Stimulated activated naive B cell treated with anti-CD40 and anti-IgM and Interleukin-4, amounts not matched to agents 10 μg/mL and 1 μg/mL and 100 μg/mL, for 72 hours (primary cell): ENCODE data around the gene ADGRF4.

ENCODE experiments used
- ATAC-seq, 2 donors: fragments of 150-1000 bp; cut with Tn5 transposase; replicated peaks; 2 replicates each; pipeline ENCODE4 v1.10.0; 2021; ENCODE audit warnings: moderate library complexity in 1 of 2
- DNase-seq: peaks from one replicate; pipeline ENCODE4 v3.0.0; 2021
- H3K27ac Mint-ChIP-seq: one replicate; pipeline ENCODE4 v1.8.0; 2022; ENCODE audit warnings: mild to moderate bottlenecking, mixed read lengths
- H3K27me3 Mint-ChIP-seq, 2 donors: one replicate each; pipeline ENCODE4 v1.8.0; 2022; ENCODE audit warnings: mixed read lengths in 2 of 2
- H3K36me3 Mint-ChIP-seq, 2 donors: one replicate each; pipeline ENCODE4 v1.8.0; 2022; ENCODE audit warnings: mixed read lengths in 2 of 2, mild to moderate bottlenecking in 1 of 2
- H3K4me1 Mint-ChIP-seq, 2 donors: one replicate each; pipeline ENCODE4 v1.8.0; 2022; ENCODE audit warnings: mixed read lengths in 2 of 2, mild to moderate bottlenecking in 1 of 2
- H3K4me3 Mint-ChIP-seq, 2 donors: one replicate each; pipeline ENCODE4 v1.8.0; 2022; ENCODE audit warnings: mild to moderate bottlenecking in 2 of 2, mixed read lengths in 2 of 2, moderate library complexity in 1 of 2
- H3K9me3 Mint-ChIP-seq, 2 donors: one replicate each; pipeline ENCODE4 v1.8.0; 2022; ENCODE audit warnings: mixed read lengths in 2 of 2, mild to moderate bottlenecking in 1 of 2

Gene ADGRF4, protein sequence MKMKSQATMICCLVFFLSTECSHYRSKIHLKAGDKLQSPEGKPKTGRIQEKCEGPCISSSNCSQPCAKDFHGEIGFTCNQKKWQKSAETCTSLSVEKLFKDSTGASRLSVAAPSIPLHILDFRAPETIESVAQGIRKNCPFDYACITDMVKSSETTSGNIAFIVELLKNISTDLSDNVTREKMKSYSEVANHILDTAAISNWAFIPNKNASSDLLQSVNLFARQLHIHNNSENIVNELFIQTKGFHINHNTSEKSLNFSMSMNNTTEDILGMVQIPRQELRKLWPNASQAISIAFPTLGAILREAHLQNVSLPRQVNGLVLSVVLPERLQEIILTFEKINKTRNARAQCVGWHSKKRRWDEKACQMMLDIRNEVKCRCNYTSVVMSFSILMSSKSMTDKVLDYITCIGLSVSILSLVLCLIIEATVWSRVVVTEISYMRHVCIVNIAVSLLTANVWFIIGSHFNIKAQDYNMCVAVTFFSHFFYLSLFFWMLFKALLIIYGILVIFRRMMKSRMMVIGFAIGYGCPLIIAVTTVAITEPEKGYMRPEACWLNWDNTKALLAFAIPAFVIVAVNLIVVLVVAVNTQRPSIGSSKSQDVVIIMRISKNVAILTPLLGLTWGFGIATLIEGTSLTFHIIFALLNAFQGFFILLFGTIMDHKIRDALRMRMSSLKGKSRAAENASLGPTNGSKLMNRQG

DNA sequence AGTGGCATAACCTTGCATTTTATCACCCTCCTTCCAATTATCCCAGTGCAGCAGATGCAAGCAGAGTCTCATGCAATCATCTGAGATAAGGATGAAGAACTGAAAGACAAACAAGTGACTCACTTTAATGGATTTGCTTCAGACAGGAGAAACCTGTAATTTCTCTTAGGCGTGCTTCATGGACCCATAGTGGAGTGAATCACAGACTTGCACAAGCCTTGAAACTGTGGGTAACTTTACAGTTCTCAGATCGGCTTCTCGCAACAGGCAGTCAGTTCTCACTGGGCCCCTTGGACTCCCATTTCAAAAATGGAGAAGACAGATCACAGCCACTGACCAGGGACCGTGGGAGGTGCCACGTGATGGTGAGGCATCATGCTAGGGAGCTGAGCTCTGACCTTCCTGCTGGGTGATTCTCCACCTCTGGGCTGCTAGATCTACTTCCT is at the start of gene ADGRF4:
ADGRF4 (plus strand) TSS at position 239 of the 446 bp plus-strand sequence. CDS start 8,666 bp downstream, outside the sequence.
- H3K4me3 Mint-ChIP-seq: no peak within 1 kb of the TSS
- DNase-seq: no peak
- no peaks in the 10 kb centered on the region for H3K36me3 Mint-ChIP-seq
- no peak for ATAC-seq
- H3K9me3 Mint-ChIP-seq: no peaks in the 10 kb centered on the region
- peaks cover 11% of the 10 kb centered on the region in 2 donors for H3K27me3 Mint-ChIP-seq
- H3K27ac Mint-ChIP-seq: no peak within 1 kb of the TSS
- no peaks in the 10 kb centered on the region for H3K4me1 Mint-ChIP-seq

DNA sequence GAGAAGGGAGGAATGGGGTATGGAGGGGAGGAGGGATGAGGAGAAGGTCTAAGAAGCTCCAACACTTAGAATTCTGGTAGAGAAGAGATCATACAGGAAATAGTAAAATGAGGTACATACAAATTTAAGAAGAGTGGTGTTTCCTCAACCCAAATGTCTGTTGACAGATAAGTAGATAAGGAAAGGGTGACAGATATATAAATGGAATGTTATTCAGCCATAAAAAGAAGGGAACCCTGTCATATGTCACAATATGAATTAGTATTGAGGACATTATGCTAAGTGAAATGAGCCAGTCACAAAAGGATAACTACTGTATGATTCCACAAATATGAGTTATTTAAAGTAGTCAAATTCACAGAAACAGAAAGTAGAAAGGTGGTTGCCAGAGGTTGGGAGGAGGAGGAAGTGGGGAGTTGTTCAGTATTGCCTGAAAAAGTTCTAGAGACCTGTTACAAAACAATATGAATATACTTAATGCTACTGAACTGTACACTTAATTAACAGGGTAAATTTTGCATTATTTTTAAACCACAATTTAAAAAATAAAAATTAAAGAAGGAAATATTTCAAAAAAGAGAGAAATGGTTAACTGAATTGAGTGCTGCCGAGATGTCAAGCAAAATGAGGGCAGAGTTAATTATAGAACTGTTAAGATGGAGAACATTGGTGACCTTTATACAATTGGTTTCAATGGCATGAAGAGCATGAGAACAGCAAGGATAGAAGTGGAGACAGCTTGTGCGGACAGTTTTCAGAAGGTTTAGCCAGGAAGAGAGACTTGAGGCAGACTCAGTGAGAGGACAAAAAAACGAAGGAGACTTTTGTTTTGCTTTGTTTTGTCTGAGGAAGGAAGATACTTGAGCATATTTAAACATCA is 47.6 kb upstream of the ADGRF4 start:
- Mint-ChIP-seq H3K4me1 (peaks cover 2 to 9% of the 10 kb centered on the region in 2 donors), H3K27me3 (no peaks in the 10 kb centered on the region), H3K36me3 (no peaks in the 10 kb centered on the region), H3K27ac (no peak overlapping the region), H3K4me3 (no peak overlapping the region), H3K9me3 (no peaks in the 10 kb centered on the region)
- no peak for DNase-seq
- ATAC-seq: peak in 1 of 2 donors; percentile 33

DNA sequence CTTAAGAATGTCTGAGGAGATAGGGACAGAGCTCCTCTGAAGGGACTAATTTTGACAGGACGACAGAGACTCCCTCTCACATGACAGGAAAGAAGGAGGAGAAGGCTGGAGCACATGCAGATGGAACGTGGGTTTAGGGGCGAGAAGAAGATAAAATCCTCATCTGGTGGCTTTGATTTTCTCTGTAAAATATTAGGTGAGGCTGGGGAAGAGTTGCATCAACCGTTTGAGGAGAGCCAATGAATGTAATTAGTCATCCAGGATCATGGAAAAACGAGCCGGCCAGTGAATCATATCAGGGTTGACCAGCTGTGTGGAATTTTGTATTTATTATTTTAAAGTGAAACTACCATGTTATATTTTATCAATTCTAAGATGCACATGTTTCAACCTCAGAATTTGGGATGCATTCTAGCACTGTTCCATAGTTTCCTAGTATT is 46.9 kb upstream of the ADGRF4 start:
- Mint-ChIP-seq H3K9me3 (no peaks in the 10 kb centered on the region), H3K27me3 (no peaks in the 10 kb centered on the region), H3K27ac (no peak overlapping the region), H3K36me3 (no peaks in the 10 kb centered on the region), H3K4me1 (peaks cover 2 to 9% of the 10 kb centered on the region in 2 donors), H3K4me3 (no peak overlapping the region)
- DNase-seq (no peak), ATAC-seq (no peak)

DNA sequence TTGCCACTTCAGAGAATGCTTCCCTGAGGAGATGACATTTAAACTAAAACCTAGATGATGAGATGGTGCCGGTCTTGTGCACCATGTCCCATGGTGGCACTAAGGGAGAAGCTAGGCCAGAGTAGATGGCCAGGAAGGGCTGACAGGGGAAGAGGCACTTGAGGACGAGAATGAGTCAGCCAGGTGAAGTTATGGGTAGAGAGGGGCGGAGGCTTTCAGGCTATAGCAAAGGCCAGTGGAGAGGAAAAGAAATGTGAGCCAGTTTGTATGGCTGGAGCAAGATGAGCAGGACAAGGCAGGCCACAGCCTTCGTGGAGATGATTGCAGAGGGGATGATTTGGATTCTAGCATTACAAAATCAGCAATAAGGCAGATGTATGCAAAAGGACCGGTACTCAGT is 44.7 kb upstream of the ADGRF4 start:
- Mint-ChIP-seq H3K36me3 (no peaks in the 10 kb centered on the region), H3K4me1 (no peaks in the 10 kb centered on the region), H3K27me3 (no peaks in the 10 kb centered on the region), H3K9me3 (no peaks in the 10 kb centered on the region), H3K4me3 (no peak overlapping the region), H3K27ac (no peak overlapping the region)
- ATAC-seq (no peak), DNase-seq (no peak)

DNA sequence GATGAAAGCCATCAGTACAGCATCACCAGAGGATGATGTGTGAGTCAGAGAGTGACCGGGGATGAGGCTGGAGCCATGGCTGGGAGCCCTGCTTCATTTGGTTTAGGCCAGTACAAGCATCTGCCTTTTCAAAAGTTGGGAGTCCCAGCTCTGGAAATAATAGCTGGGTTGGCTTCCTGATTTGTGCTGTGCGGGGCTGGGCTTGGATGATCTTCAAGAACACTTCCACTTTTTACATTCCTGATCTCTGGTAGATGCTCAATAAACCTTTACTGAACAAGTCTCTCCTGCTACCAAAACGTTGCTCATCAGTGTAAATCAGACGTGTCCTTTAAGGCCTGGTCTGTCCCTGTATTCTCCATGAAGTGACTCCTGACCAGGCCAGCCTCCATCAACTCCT is 44.1 kb upstream of the ADGRF4 start:
- Mint-ChIP-seq H3K4me3 (no peak overlapping the region), H3K4me1 (no peaks in the 10 kb centered on the region), H3K9me3 (no peaks in the 10 kb centered on the region), H3K27ac (no peak overlapping the region), H3K27me3 (no peaks in the 10 kb centered on the region), H3K36me3 (no peaks in the 10 kb centered on the region)
- no peak for DNase-seq
- no peak for ATAC-seq

DNA sequence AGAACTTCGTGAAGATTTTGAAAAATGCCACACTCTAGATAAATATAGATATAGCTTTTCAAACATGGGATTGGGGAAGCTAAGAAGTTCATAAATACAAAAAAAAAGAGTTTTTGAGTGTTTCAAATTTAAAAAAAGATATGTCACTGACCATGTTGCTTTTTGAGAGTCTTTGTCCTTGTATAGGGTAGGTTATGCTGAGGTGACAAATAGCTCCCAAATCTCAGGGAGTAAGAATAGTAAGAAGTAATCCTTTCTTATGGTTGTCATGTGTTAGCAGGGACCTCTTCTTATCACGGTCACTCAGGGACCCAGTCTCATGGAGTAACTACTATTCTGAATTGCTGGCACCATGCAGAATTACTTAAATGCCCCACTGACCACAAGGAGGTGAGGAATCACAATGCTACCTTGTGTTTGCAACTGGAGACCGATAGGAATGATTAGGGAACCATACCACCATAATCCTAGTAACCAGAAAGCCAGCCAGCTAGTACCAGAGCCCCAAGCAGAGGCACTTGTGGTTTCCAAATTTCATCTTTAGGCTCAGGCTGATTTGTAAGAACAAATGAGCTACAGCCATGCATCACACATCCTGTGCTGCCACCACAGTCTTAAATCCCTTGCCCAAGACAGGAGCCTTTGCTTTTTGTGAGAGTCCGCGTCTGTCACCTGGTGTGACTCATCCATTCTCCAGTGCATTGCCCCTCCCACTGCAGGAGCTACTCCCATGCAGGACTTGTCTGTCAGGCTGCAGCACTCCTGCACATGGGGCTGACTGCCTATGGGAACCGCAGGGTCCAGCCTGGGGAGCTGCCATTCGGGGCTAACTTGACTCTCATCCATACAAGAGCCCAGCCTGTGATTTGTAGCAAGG is 42.4 kb upstream of the ADGRF4 start:
- DNase-seq (no peak), ATAC-seq (peak; percentile 21 to 58)
- H3K27me3 Mint-ChIP-seq: peaks cover 0 to 5% of the 10 kb centered on the region in 2 donors
- no peaks in the 10 kb centered on the region for H3K4me1 Mint-ChIP-seq
- no peak overlapping the region for H3K27ac Mint-ChIP-seq
- H3K4me3 Mint-ChIP-seq: no peak overlapping the region
- no peaks in the 10 kb centered on the region for H3K9me3 Mint-ChIP-seq
- H3K36me3 Mint-ChIP-seq: no peaks in the 10 kb centered on the region

DNA sequence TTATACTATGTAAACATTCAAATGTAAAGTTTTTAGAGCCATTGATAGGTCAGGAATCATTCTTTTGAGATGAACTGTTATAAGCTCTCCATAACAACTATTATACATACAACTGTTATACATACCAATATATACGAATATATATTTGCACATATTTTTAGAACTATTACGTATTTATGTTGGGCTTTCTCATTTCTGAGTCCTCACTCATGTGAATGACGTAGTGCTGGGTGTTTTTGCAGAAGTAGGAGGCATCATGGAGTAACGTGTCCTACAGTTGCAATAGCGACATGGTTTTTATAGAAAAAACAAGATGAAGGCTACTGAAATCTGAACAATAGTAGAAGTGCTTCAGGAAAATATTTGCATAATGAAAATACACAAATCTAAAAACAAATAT is 36.4 kb upstream of the ADGRF4 start:
- no peak overlapping the region for H3K4me3 Mint-ChIP-seq
- H3K27ac Mint-ChIP-seq: no peak overlapping the region
- no peaks in the 10 kb centered on the region for H3K4me1 Mint-ChIP-seq
- H3K27me3 Mint-ChIP-seq: peaks cover 18 to 20% of the 10 kb centered on the region in 2 donors
- no peaks in the 10 kb centered on the region for H3K36me3 Mint-ChIP-seq
- ATAC-seq: no peak
- H3K9me3 Mint-ChIP-seq: no peaks in the 10 kb centered on the region
- no peak for DNase-seq

DNA sequence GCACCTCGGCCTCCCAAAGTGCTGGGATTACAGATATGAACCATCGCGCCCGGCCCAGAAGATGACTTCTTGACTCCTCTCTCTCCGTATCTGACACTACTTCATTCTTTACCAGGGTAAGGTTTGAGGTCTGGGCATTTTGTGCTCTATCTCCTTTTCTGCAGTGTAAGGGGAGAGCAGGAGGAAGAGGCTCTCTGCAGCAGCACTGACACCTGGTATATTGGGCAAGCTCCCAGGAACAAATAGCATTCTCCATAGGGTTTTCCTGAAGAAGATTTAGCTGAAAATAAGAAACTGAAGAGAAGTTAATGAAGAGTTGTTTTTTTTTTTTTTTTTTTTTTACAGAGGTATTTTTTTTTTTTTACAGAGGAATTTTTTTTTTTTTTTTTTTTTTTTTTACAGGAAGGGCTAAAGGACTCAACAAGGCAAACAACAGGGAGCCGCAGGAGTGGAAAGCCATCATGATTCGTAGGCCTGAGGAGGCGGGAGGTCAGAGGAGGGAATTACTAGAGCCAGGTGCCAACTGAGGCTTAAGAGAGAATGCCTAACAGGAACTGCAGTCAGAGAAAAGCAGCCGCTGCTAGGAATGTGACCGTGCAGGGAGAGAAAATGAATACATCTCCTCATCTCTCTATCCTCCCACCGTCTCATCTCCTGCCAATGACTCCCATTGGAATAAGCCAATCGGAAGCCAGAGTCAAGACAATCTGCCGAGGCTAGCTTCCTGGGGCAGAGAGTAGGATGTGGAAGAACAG is 34.7 kb upstream of the ADGRF4 start:
- H3K36me3 Mint-ChIP-seq: no peaks in the 10 kb centered on the region
- ATAC-seq (no peak), DNase-seq (no peak)
- peaks cover 23 to 26% of the 10 kb centered on the region in 2 donors for H3K27me3 Mint-ChIP-seq
- H3K9me3 Mint-ChIP-seq: no peaks in the 10 kb centered on the region
- H3K27ac Mint-ChIP-seq: no peak overlapping the region
- no peaks in the 10 kb centered on the region for H3K4me1 Mint-ChIP-seq
- no peak overlapping the region for H3K4me3 Mint-ChIP-seq

DNA sequence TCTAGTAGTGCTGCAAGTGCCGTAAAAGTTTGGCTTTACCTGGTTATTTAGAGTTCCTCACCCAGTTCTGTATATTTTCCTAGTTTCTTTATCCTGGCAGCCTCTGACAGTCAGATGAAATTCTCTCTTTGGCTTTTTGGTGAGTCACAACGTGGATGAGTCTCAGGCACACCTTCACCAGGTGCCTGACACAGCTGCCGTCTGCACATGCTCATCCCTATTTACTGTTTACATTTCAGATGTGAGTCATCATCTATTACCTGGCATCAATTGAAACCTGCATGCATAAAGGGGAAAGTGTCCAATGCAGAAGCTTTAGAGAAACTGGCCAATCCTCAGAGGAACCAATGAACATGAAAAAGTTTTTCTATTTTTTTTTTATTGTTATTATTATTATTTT is 33.3 kb upstream of the ADGRF4 start:
- H3K4me1 Mint-ChIP-seq: no peaks in the 10 kb centered on the region
- DNase-seq (no peak), ATAC-seq (no peak)
- H3K9me3 Mint-ChIP-seq: no peaks in the 10 kb centered on the region
- H3K27me3 Mint-ChIP-seq: peaks cover 27 to 38% of the 10 kb centered on the region in 2 donors
- no peak overlapping the region for H3K4me3 Mint-ChIP-seq
- no peaks in the 10 kb centered on the region for H3K36me3 Mint-ChIP-seq
- no peak overlapping the region for H3K27ac Mint-ChIP-seq

DNA sequence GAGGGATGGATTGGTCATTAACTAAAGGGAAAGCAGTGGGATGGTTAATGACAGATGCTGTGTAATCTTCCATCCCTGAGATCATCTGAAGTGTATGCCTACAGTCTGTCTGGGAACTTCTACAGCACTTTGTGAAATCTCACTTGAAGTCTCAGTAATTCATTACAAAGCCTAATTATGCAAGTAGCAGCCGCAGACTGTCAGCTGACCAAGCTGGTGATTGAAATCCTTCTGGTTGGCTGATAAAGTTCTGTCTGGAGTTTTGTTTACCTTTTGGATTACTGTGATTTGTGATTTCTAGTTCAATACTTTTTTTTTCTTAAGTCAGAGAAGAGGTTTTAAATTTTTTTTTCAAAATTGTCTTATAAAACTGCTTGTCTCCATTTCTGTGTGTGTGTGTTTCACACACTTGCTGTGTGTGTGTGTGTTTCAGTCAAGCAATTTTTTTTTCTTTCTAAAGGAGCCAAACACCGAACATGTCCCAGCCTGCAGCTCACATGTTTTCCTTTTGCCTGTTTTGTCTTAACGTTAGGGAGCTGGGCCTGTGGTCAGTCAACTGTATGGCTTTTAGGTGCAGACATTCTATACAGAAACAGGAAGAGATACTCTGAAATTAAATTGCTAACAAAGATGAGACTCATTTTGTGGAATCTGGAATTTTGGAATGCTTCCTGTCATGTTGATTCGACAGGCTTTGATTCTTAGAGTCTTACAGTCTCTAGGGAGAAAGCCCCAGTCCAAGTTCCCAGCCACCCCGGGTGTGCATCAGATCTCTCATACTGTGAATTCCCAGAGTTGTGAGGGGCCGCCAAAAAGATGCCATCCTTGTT is 28.5 kb upstream of the ADGRF4 start:
- no peak overlapping the region for H3K4me3 Mint-ChIP-seq
- no peaks in the 10 kb centered on the region for H3K4me1 Mint-ChIP-seq
- DNase-seq (no peak), ATAC-seq (no peak)
- H3K27ac Mint-ChIP-seq: no peak overlapping the region
- H3K36me3 Mint-ChIP-seq: no peaks in the 10 kb centered on the region
- no peaks in the 10 kb centered on the region for H3K9me3 Mint-ChIP-seq
- H3K27me3 Mint-ChIP-seq: peaks cover 18 to 33% of the 10 kb centered on the region in 2 donors

DNA sequence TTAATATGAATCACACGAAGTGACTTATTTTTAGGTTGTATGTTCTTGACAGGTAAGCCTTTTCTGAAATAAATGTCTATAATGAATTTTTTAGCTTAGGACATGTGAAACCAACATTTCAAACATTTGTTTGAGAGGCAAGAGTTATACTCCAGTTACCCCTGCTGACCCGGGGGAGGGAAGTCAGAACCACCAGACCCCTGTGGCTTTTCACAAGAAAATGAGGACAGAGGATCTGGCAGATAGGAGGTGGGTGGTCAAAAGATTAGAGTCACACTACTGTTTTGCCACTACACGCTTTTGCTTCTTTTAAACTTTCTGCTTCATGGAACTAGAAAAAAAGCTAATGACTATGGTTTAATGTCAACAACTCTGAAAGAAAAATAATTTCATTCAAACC is 27.5 kb upstream of the ADGRF4 start:
- Mint-ChIP-seq H3K4me3 (no peak overlapping the region), H3K36me3 (no peaks in the 10 kb centered on the region), H3K9me3 (no peaks in the 10 kb centered on the region), H3K4me1 (no peaks in the 10 kb centered on the region), H3K27ac (no peak overlapping the region), H3K27me3 (peaks cover 17 to 31% of the 10 kb centered on the region in 2 donors)
- no peak for DNase-seq
- no peak for ATAC-seq

DNA sequence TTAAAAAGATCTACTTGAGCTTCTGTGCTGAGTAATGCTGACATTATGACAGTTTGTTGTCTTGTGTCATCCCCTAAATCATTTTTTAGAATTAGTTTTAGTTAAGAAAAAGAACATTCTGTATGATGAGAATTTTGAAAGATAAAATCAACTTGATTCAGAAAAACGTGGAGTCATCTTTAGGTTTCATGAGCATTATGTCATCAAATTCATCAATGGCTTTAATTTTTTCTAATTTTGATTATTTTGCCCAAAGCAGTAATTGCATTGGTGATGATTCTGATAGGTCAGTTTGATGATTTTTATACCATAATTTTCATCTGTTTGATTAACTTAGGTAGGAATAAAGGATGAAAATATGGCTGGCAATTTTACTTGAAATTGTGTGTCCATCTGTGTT is 26.6 kb upstream of the ADGRF4 start:
- peaks cover 13 to 27% of the 10 kb centered on the region in 2 donors for H3K27me3 Mint-ChIP-seq
- no peak overlapping the region for H3K4me3 Mint-ChIP-seq
- H3K27ac Mint-ChIP-seq: no peak overlapping the region
- ATAC-seq (no peak), DNase-seq (no peak)
- H3K36me3 Mint-ChIP-seq: no peaks in the 10 kb centered on the region
- H3K4me1 Mint-ChIP-seq: no peaks in the 10 kb centered on the region
- no peaks in the 10 kb centered on the region for H3K9me3 Mint-ChIP-seq
